GM23338 (cell line): ENCODE data around the gene CPA1.

ENCODE experiments used
- CREB1 ChIP-seq: fragments of 250-450 bp; sonication (Bioruptor Pico); IDR thresholded peaks from 2 replicates; pipeline ENCODE4 v1.5.0; 2020; ENCODE audit warnings: low read depth, mild to moderate bottlenecking, moderate library complexity
- EZH2 ChIP-seq: fragments of 200-600 bp; sonication (generic); IDR thresholded peaks from one replicate; pipeline ENCODE4 v1.8.0; 2017; ENCODE audit warnings: antibody characterized with exemption, mild to moderate bottlenecking, low read depth; ENCODE audit not compliant: unreplicated experiment
- EZH2phosphoT487 ChIP-seq: fragments of 200-600 bp; sonication (generic); IDR thresholded peaks from one replicate; pipeline ENCODE4 v1.8.1; 2018; ENCODE audit warnings: antibody characterized with exemption; ENCODE audit not compliant: unreplicated experiment
- JUNB ChIP-seq: IDR thresholded peaks from one replicate; pipeline ENCODE4 v1.6.1; 2016; ENCODE audit warnings: antibody characterized with exemption; ENCODE audit not compliant: unreplicated experiment
- POLR2AphosphoS5 ChIP-seq: IDR thresholded peaks from 2 replicates; pipeline ENCODE4 v1.6.1; 2016; ENCODE audit warnings: antibody characterized with exemption, low read depth
- ZNF114 ChIP-seq: fragments of 250-450 bp; sonication (Bioruptor Pico); IDR thresholded peaks from 2 replicates; pipeline ENCODE4 v1.5.0; 2020; ENCODE audit warnings: mild to moderate bottlenecking, moderate library complexity
- ZNF331 ChIP-seq: fragments of 250-450 bp; sonication (Bioruptor Pico); IDR thresholded peaks from 2 replicates; pipeline ENCODE4 v1.5.0; 2020; ENCODE audit warnings: low read depth, mild to moderate bottlenecking, moderate library complexity
- TF ChIP-seq, protein P1 (sequence below), 2 experiments: fragments of 200-600 bp in 1 of 2; sonication (generic) in 1 of 2; conservative IDR thresholded peaks; 2 replicates each; pipeline versions ENCODE4 v1.5.1 to v1.6.1; 2016 to 2017; ENCODE audit warnings: antibody characterized with exemption in 2 of 2, low read depth in 2 of 2, mild to moderate bottlenecking in 2 of 2, moderate library complexity in 1 of 2
- TF ChIP-seq, protein P2 (sequence below): IDR thresholded peaks from one replicate; pipeline ENCODE4 v1.6.1; 2018; ENCODE audit warnings: antibody characterized with exemption; ENCODE audit not compliant: unreplicated experiment
- TF ChIP-seq, protein P3 (sequence below): IDR thresholded peaks from 2 replicates; pipeline ENCODE4 v1.6.1; 2016; ENCODE audit warnings: antibody characterized with exemption
- TF ChIP-seq, protein P4 (sequence below): fragments of 250-450 bp; sonication (Bioruptor Pico); IDR thresholded peaks from 2 replicates; pipeline ENCODE4 v1.5.0; 2020; ENCODE audit warnings: mild to moderate bottlenecking, moderate library complexity

DNA sequence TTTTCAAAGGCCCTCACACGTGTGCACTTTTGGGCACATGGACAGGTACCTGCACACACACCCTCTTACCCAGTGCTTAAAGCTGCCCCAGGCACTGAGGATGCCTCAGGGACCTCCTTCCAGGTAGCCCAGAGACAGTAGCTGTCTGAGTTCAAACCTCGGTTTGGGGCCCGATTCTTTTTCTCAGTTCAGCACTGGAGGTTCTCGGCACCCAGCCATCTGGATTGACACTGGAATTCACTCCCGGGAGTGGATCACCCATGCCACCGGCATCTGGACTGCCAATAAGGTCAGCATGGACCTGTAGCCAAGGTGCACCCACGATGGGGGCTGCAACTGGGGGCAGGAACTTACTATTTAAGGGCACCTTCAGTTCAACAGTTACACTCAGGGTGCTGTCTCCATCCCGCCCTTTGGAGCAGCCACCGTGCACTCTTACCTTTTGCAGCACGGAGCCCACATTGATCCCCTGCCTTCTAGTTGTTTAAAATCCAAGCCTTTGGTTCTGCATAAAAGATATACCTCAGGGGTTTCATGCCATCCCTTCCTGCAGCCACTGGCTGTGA lies 18.0 kb upstream of the CPA1 start:
- no peak for TF ChIP-seq CREB1 (CRISPR knock-in tag)
- TF ChIP-seq, protein P1, sequence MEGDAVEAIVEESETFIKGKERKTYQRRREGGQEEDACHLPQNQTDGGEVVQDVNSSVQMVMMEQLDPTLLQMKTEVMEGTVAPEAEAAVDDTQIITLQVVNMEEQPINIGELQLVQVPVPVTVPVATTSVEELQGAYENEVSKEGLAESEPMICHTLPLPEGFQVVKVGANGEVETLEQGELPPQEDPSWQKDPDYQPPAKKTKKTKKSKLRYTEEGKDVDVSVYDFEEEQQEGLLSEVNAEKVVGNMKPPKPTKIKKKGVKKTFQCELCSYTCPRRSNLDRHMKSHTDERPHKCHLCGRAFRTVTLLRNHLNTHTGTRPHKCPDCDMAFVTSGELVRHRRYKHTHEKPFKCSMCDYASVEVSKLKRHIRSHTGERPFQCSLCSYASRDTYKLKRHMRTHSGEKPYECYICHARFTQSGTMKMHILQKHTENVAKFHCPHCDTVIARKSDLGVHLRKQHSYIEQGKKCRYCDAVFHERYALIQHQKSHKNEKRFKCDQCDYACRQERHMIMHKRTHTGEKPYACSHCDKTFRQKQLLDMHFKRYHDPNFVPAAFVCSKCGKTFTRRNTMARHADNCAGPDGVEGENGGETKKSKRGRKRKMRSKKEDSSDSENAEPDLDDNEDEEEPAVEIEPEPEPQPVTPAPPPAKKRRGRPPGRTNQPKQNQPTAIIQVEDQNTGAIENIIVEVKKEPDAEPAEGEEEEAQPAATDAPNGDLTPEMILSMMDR (conservative IDR thresholded peaks at IDR 0.05; ENCODE audit: low read depth in 2 of 2) = no peak
- no peak for TF ChIP-seq ZNF331 (CRISPR knock-in tag)
- TF ChIP-seq, protein P2, sequence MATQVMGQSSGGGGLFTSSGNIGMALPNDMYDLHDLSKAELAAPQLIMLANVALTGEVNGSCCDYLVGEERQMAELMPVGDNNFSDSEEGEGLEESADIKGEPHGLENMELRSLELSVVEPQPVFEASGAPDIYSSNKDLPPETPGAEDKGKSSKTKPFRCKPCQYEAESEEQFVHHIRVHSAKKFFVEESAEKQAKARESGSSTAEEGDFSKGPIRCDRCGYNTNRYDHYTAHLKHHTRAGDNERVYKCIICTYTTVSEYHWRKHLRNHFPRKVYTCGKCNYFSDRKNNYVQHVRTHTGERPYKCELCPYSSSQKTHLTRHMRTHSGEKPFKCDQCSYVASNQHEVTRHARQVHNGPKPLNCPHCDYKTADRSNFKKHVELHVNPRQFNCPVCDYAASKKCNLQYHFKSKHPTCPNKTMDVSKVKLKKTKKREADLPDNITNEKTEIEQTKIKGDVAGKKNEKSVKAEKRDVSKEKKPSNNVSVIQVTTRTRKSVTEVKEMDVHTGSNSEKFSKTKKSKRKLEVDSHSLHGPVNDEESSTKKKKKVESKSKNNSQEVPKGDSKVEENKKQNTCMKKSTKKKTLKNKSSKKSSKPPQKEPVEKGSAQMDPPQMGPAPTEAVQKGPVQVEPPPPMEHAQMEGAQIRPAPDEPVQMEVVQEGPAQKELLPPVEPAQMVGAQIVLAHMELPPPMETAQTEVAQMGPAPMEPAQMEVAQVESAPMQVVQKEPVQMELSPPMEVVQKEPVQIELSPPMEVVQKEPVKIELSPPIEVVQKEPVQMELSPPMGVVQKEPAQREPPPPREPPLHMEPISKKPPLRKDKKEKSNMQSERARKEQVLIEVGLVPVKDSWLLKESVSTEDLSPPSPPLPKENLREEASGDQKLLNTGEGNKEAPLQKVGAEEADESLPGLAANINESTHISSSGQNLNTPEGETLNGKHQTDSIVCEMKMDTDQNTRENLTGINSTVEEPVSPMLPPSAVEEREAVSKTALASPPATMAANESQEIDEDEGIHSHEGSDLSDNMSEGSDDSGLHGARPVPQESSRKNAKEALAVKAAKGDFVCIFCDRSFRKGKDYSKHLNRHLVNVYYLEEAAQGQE = no peak
- TF ChIP-seq, protein P3, sequence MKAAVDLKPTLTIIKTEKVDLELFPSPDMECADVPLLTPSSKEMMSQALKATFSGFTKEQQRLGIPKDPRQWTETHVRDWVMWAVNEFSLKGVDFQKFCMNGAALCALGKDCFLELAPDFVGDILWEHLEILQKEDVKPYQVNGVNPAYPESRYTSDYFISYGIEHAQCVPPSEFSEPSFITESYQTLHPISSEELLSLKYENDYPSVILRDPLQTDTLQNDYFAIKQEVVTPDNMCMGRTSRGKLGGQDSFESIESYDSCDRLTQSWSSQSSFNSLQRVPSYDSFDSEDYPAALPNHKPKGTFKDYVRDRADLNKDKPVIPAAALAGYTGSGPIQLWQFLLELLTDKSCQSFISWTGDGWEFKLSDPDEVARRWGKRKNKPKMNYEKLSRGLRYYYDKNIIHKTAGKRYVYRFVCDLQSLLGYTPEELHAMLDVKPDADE = no peak
- no peak for TF ChIP-seq POLR2AphosphoS5
- TF ChIP-seq, protein P4, sequence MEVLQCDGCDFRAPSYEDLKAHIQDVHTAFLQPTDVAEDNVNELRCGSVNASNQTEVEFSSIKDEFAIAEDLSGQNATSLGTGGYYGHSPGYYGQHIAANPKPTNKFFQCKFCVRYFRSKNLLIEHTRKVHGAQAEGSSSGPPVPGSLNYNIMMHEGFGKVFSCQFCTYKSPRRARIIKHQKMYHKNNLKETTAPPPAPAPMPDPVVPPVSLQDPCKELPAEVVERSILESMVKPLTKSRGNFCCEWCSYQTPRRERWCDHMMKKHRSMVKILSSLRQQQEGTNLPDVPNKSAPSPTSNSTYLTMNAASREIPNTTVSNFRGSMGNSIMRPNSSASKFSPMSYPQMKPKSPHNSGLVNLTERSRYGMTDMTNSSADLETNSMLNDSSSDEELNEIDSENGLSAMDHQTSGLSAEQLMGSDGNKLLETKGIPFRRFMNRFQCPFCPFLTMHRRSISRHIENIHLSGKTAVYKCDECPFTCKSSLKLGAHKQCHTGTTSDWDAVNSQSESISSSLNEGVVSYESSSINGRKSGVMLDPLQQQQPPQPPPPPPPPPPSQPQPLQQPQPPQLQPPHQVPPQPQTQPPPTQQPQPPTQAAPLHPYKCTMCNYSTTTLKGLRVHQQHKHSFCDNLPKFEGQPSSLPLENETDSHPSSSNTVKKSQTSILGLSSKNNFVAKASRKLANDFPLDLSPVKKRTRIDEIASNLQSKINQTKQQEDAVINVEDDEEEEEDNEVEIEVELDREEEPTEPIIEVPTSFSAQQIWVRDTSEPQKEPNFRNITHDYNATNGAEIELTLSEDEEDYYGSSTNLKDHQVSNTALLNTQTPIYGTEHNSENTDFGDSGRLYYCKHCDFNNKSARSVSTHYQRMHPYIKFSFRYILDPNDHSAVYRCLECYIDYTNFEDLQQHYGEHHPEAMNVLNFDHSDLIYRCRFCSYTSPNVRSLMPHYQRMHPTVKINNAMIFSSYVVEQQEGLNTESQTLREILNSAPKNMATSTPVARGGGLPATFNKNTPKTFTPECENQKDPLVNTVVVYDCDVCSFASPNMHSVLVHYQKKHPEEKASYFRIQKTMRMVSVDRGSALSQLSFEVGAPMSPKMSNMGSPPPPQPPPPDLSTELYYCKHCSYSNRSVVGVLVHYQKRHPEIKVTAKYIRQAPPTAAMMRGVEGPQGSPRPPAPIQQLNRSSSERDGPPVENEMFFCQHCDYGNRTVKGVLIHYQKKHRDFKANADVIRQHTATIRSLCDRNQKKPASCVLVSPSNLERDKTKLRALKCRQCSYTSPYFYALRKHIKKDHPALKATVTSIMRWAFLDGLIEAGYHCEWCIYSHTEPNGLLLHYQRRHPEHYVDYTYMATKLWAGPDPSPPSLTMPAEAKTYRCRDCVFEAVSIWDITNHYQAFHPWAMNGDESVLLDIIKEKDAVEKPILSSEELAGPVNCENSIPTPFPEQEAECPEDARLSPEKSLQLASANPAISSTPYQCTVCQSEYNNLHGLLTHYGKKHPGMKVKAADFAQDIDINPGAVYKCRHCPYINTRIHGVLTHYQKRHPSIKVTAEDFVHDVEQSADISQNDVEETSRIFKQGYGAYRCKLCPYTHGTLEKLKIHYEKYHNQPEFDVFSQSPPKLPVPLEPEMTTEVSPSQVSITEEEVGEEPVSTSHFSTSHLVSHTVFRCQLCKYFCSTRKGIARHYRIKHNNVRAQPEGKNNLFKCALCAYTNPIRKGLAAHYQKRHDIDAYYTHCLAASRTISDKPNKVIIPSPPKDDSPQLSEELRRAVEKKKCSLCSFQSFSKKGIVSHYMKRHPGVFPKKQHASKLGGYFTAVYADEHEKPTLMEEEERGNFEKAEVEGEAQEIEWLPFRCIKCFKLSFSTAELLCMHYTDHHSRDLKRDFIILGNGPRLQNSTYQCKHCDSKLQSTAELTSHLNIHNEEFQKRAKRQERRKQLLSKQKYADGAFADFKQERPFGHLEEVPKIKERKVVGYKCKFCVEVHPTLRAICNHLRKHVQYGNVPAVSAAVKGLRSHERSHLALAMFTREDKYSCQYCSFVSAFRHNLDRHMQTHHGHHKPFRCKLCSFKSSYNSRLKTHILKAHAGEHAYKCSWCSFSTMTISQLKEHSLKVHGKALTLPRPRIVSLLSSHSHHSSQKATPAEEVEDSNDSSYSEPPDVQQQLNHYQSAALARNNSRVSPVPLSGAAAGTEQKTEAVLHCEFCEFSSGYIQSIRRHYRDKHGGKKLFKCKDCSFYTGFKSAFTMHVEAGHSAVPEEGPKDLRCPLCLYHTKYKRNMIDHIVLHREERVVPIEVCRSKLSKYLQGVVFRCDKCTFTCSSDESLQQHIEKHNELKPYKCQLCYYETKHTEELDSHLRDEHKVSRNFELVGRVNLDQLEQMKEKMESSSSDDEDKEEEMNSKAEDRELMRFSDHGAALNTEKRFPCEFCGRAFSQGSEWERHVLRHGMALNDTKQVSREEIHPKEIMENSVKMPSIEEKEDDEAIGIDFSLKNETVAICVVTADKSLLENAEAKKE (CRISPR knock-in tag) = no peak
- TF ChIP-seq EZH2 = no peak
- TF ChIP-seq JUNB = no peak
- no peak for TF ChIP-seq ZNF114 (CRISPR knock-in tag)
- TF ChIP-seq EZH2phosphoT487 = no peak
